ENCODE results near the gene HMCN1. TPM values are rescaled to one million over a fixed set of nuclear protein-coding genes. Genes with fewer than 3 reads are reported as not detected.

HMCN1 gene
- polyA plus RNA-seq: not detected

DNA sequence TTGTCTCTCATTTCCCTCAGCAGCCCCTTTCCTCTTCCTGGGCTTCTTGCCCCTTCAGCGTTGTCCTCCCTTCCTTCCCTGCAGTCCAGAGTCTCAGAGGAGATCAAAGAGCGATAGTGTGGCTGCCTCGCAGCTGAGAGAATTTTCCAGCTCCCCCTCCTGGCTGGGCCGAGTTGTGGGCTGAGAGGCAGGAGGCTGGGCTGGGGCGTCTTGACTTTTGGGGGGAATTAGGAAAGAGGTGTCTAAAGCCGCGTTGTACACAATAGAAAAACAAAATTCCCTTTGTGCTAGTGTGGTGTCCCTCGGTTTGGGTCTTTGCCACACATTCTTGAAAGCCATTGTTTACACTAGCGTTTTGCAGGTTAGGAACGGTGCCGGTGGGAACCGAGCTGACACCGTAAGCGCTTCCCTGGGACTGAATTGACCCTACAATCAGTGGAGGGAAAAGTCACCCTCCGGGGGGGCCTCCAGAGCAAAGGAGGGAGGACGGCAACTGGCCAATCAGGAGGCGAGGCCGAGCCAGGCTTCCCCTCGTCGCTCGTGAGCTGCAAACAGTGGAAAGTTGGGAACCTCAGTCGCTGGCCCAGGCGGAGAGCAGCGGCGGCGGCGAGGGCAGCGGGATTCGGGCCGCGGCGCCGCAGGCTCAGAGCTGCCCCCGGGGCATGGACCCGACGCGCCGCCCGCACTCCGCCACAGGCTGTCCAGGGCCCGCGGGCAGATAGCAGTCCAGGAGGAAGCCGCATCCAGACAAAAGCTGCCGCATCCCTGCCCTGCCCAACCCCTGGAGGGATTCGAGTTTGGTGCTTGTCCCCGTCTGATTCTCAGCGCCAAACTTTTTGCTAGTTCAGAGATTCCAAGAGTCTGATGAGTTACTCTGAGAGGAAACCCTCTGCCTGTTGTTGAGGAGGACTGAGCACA is at the start of gene HMCN1:
Gene HMCN1, plus strand, starts transcription at position 574 of the 918 bp plus-strand sequence. CDS start 389 bp downstream, outside the sequence.
- Mint-ChIP-seq H3K27ac (no peak within 1 kb of the TSS), H3K4me3 (peak within 1 kb of the TSS; percentile 18 to 86 (median 63)), H3K36me3 (peaks cover 3% of the 10 kb centered on the region), H3K9me3 (peaks cover 3 to 22% (median 18%) of the 10 kb centered on the region in 3 donors), H3K27me3 (peaks cover 46% of the 10 kb centered on the region), H3K4me1 (peaks cover 9 to 20% (median 17%) of the 10 kb centered on the region in 3 donors)

DNA sequence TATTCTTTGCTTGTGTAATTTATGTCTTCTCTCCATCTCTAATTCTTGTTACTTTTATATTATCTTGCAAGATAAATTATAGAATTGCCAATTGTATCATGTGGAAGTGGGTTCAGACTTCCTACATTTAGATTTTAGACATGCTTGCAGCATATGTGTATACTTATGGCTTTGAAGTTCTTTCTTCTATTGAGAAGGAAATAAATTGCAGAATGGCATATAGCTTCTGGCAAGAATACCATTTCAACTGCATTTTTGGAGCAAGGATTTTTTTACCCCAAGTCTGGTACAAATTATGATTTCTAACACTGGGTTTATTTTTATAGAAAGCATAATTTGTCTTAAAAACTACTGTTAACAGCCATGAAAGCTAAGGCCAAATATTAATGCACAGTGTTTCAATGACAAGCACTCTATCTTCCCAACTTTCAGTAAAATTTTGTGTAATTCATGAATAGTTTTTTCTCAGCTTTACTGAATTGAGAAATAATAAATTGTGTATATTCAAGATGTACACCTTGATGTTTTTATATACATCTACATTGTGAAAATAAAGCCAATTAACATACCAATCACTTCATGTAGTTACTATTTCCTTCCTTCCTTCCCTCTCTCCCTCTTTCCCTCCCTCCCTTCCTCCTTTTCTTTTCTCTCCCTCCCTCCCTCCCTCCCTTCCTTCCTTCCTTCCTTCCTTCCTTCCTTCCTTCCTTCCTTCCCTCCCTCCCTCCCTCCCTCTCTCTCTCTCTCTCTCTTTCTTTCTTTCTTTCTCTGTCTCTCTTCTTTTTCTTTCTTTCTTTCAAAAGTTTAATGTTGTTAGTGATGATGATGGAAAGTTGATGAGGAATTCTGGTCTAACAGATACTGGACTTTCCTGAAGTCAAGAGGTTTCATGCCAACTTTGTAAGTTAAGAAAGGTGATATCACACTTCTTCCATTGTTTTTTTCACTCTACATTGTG is 47.1 kb upstream of the HMCN1 start:
- H3K27ac Mint-ChIP-seq: no peak overlapping the region
- peaks cover 2% of the 10 kb centered on the region for H3K27me3 Mint-ChIP-seq
- H3K9me3 Mint-ChIP-seq: peaks cover 0 to 2% (median 0%) of the 10 kb centered on the region in 3 donors
- no peaks in the 10 kb centered on the region for H3K36me3 Mint-ChIP-seq
- no peak overlapping the region for H3K4me3 Mint-ChIP-seq
- peaks cover 0 to 2% (median 2%) of the 10 kb centered on the region in 3 donors for H3K4me1 Mint-ChIP-seq

DNA sequence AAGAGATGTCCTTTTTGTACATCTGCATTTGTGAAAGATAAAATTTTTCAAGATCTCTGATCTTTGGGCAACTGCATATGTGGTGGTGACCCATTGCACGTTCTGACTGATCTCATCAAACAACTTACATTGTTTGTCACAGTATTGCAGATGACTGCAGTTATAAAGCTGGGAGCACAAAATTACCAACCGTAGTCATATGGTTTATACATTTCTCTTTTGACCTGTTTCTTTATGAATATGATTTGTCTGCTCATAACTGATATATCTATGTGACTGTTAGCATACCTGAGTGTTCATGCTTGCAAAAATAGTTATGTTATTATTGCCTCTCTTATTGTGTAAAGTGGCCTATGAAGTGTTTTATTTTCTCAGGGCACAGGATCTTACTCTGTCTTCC is 43.7 kb upstream of the HMCN1 start:
- H3K4me1 Mint-ChIP-seq: peaks cover 22 to 23% (median 22%) of the 10 kb centered on the region in 3 donors
- peaks cover 3% of the 10 kb centered on the region for H3K27me3 Mint-ChIP-seq

DNA sequence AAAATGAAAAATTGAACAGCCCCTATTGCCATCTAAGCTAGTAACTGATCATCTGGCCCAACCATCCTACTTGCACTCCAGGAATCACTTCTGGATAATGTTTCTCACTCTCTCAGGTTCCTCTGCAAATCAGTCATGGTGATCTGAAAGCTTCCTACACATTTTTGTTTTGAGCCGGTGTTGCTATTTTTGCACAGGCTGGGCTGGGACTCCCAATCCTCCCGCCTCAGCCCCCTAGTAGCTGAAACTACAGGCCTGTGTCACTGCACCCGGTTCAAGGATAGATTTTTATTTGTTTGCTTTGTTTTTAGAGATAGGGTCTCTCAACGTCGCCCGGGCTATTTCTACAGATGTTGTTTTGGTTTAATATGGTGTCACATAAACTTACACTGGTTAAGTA is 40.5 kb upstream of the HMCN1 start:
- H3K9me3 Mint-ChIP-seq: peaks cover 2 to 4% (median 3%) of the 10 kb centered on the region in 3 donors
- H3K27ac Mint-ChIP-seq: peak overlapping the region; percentile 94 to 100 (median 98)
- H3K27me3 Mint-ChIP-seq: peaks cover 3% of the 10 kb centered on the region
- H3K4me1 Mint-ChIP-seq: peaks cover 22 to 28% (median 23%) of the 10 kb centered on the region in 3 donors
- no peaks in the 10 kb centered on the region for H3K36me3 Mint-ChIP-seq
- peak overlapping the region; percentile 82 to 93 (median 86) for H3K4me3 Mint-ChIP-seq

More for the DNA sequence above, 43.7 kb upstream of the HMCN1 start:
- H3K9me3 Mint-ChIP-seq: peaks cover 2 to 4% (median 3%) of the 10 kb centered on the region in 3 donors
- H3K27ac Mint-ChIP-seq: no peak overlapping the region
- H3K36me3 Mint-ChIP-seq: no peaks in the 10 kb centered on the region
- H3K4me3 Mint-ChIP-seq: no peak overlapping the region

DNA sequence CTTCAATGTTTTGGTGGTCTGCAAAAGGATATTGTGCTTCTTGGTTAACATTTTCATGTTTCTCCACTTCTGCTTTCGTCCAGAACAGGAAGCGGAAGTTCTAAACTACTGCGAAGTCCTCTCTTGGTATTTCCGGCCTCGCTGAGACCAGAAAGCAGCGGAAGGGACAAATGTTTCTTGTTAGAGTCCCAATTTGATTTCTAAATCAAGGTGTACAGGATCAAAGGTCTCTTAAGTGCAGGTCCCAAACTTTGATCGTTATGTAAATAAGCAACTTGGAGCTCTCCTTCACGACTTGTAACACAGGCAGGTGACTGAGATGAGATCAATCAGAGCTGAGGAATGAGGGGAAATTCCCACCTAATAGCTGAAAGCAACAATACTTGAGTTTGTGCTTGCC is 40.1 kb upstream of the HMCN1 start:
- Mint-ChIP-seq H3K4me3 (peak overlapping the region; percentile 82 to 93 (median 86)), H3K9me3 (peaks cover 2 to 4% (median 3%) of the 10 kb centered on the region in 3 donors), H3K4me1 (peaks cover 22 to 28% (median 23%) of the 10 kb centered on the region in 3 donors), H3K27ac (peak overlapping the region; percentile 94 to 100 (median 98)), H3K36me3 (no peaks in the 10 kb centered on the region), H3K27me3 (peaks cover 3% of the 10 kb centered on the region)

DNA sequence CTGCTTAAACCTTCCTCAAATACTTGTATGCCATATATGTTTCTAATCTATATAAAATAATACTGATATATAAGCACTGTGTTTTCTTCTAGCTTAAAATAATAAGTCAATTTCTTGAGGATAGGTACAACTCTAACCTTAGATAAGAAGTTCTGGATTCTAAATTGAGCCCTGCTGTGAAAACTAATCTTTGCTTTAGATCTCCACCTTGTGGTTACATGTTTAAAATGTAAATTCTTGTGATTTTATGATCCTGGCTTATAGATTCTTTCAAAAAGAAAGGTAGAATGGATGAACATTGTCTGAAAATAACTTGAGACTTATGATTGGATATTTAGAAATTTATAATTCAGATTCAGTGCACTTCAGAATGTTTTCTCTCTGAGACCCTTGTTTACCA is 38.9 kb upstream of the HMCN1 start:
- H3K27me3 Mint-ChIP-seq: peaks cover 7% of the 10 kb centered on the region
- peaks cover 22 to 27% (median 23%) of the 10 kb centered on the region in 3 donors for H3K4me1 Mint-ChIP-seq
- no peaks in the 10 kb centered on the region for H3K36me3 Mint-ChIP-seq
- peaks cover 2 to 4% (median 3%) of the 10 kb centered on the region in 3 donors for H3K9me3 Mint-ChIP-seq
- H3K27ac Mint-ChIP-seq: peak overlapping the region in 1 of 3 donors; percentile 1
- peak overlapping the region in 2 of 4 donors; percentile 16 to 18 for H3K4me3 Mint-ChIP-seq

DNA sequence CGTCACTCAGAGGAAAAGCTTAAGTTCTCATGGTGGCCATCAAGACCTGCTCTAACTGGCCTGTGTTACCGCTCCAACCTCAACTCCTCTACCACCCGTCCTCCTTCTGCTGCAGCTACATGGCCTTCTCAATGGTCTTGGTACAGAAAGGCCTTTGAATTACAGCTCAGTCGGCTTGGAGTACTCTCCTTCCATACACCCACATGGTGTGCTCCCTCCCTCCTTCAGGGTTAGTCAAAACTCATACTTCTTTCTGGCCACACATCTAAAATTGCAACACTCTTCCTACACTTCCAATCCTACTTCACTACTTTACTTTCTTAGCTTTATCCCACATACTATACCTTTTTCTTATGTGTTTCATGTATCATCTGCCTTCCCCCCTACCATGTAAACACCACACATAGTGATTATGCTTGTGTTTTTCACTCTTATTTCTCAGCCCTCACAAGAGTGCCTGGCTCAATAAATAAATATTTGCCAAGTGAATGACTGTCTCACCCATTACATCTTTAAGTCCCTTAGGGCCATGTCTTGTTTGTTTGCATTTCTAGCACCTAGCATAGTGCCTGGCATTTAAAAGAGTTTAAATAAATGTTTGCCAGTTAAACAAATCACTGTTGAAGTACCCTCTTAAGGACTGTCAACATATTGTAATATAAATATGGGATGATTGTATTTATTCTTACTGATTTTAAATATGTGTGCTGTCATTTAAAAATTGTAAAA is 37.6 kb upstream of the HMCN1 start:
- no peaks in the 10 kb centered on the region for H3K36me3 Mint-ChIP-seq
- peaks cover 10% of the 10 kb centered on the region for H3K27me3 Mint-ChIP-seq
- H3K9me3 Mint-ChIP-seq: peaks cover 2 to 4% (median 3%) of the 10 kb centered on the region in 3 donors
- H3K27ac Mint-ChIP-seq: peak overlapping the region in 1 of 3 donors; percentile 28
- no peak overlapping the region for H3K4me3 Mint-ChIP-seq
- H3K4me1 Mint-ChIP-seq: peaks cover 23 to 27% (median 25%) of the 10 kb centered on the region in 3 donors

DNA sequence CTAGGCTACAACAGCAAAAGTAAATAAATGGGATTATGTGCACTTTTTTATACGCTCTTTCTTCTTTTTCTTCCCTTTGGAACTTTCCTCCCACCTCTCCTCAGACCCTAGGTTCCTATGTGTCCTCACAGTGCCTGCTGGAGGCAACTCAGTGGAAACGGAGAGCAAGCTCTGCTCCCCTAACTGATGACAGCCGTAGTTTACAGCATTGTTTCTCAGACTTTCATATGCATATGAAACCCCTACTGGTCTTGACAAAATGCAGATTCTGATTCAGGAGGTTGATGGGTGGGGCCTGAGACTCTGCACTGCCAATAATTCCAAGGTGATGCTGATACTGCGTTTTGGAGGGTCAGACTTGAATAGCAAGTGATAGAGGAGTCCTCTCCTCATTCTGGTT is 34.3 kb upstream of the HMCN1 start:
- H3K4me3 Mint-ChIP-seq: no peak overlapping the region
- peaks cover 6 to 8% (median 6%) of the 10 kb centered on the region in 3 donors for H3K4me1 Mint-ChIP-seq
- H3K9me3 Mint-ChIP-seq: no peaks in the 10 kb centered on the region
- no peak overlapping the region for H3K27ac Mint-ChIP-seq
- H3K36me3 Mint-ChIP-seq: no peaks in the 10 kb centered on the region
- peaks cover 16% of the 10 kb centered on the region for H3K27me3 Mint-ChIP-seq

DNA sequence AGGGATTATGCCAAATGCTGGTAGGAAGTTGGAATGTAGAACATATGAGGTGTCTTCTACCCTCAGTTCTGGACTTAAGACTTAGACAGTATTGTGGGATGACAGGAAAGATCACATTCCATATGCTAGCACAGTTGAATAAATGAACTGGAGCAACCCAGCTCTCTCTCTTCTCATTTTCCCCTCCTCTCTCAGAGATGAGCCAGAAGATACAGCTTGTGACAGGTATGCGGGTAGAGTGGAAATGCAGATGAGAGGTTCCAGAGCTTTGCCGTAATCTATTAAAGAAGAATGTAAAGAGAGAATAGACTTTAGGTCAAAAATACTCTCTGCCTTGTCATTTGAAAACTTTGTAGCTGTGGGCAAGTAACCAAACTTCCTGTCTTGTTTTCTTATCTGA is 32.5 kb upstream of the HMCN1 start:
- peaks cover 0 to 2% (median under 1%) of the 10 kb centered on the region in 3 donors for H3K4me1 Mint-ChIP-seq
- no peak overlapping the region for H3K4me3 Mint-ChIP-seq
- H3K36me3 Mint-ChIP-seq: no peaks in the 10 kb centered on the region
- H3K9me3 Mint-ChIP-seq: no peaks in the 10 kb centered on the region
- no peak overlapping the region for H3K27ac Mint-ChIP-seq
- peaks cover 16% of the 10 kb centered on the region for H3K27me3 Mint-ChIP-seq

DNA sequence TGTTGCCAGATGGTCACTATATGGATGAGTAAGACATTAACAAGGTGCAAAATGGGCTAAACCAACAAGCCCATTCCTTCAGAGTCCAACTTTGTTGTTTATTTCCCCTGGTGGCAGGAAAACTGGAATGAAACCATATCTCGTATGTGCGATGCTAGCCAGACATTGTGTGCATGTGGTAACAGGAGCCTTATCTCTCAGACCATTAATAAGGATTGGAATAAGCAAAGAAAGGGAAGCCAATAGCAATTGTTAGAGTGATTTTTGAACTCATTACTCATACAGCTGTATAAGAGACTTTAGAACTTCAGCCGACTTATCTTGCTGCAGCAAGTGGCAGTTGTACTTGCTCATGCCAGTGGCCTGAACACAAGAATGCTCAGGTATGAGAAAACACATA is 30.0 kb upstream of the HMCN1 start:
- Mint-ChIP-seq H3K9me3 (no peaks in the 10 kb centered on the region), H3K27ac (no peak overlapping the region), H3K27me3 (peaks cover 22% of the 10 kb centered on the region), H3K4me1 (peaks cover 0 to 2% (median 0%) of the 10 kb centered on the region in 3 donors), H3K36me3 (no peaks in the 10 kb centered on the region), H3K4me3 (no peak overlapping the region)

DNA sequence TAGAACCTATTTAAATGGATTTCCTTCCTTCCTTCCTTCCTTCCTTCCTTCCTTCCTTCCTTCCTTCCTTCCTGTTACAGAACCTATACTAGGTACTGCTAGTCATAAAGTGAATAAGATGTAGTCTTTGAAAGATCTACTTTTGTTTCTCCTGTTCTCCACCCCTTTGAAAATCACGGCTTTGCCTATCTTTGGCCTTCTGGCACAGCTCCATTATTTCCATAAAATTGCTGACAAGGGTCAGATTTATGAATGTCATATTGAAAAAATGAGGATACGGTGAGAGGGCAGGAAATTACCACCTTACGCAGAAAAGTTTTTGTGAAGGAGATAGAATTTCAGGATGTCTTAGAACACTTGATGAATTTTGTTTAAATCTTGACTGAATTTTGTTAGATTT is 18.1 kb upstream of the HMCN1 start:
- peaks cover 0 to 4% (median 2%) of the 10 kb centered on the region in 3 donors for H3K4me1 Mint-ChIP-seq
- peaks cover 0 to 3% (median 0%) of the 10 kb centered on the region in 3 donors for H3K9me3 Mint-ChIP-seq
- H3K27me3 Mint-ChIP-seq: peaks cover 6% of the 10 kb centered on the region
- H3K4me3 Mint-ChIP-seq: no peak overlapping the region
- no peak overlapping the region for H3K27ac Mint-ChIP-seq
- no peaks in the 10 kb centered on the region for H3K36me3 Mint-ChIP-seq

DNA sequence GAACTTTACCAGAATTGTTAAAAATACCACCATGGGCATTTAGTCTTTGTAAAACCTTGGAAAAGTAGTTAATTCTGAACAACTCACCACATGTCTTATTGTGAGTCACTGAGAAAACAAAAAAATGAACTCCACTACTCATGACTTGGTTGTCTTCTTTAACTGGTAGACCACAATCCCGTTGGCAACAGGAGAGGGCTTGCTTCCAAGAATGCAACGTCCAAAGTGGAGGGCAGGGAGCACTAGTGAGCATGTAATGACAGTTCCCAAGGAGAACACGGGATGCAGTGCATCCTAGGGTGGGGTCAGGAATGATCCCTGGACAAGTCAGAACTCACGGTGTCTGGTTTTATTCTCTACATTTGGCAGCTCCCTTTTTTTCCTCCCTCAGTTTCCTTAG is 15.2 kb upstream of the HMCN1 start:
- Mint-ChIP-seq H3K4me3 (no peak overlapping the region), H3K36me3 (no peaks in the 10 kb centered on the region), H3K27me3 (peaks cover 7% of the 10 kb centered on the region), H3K9me3 (no peaks in the 10 kb centered on the region), H3K4me1 (peaks cover 0 to 4% (median 2%) of the 10 kb centered on the region in 3 donors), H3K27ac (no peak overlapping the region)

DNA sequence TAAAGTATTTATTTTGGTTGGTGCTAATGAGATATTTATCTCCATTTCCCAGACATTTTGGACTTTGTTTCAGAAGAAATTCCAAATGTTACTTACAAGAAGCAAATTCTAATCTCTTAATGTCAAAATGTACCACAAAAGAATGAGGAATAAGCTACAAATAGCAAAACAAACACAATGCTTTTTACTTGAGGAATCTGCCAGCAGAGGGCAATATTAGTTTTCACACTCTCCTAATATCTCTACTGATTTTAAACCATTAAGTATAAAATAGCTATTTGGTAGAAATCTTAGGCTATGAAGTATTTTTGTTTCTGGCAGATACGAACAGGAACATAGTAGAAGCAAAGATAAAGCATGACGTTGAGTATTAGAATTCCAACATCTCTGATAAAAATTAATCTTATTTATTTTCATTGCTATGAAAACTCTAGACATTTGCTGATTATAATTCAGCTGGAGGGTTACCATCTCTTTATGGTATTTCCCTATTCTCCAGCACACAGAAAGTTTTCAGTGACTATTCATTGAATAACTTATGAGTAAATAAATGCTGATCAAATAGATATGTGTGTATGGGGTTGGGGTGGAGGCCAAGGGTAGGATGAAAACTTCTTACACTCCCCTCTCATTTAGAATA is 13.4 kb upstream of the HMCN1 start:
- Mint-ChIP-seq H3K4me1 (peaks cover 0 to 4% (median 0%) of the 10 kb centered on the region in 3 donors), H3K36me3 (no peaks in the 10 kb centered on the region), H3K9me3 (no peaks in the 10 kb centered on the region), H3K27me3 (peaks cover 4% of the 10 kb centered on the region), H3K27ac (no peak overlapping the region), H3K4me3 (no peak overlapping the region)

DNA sequence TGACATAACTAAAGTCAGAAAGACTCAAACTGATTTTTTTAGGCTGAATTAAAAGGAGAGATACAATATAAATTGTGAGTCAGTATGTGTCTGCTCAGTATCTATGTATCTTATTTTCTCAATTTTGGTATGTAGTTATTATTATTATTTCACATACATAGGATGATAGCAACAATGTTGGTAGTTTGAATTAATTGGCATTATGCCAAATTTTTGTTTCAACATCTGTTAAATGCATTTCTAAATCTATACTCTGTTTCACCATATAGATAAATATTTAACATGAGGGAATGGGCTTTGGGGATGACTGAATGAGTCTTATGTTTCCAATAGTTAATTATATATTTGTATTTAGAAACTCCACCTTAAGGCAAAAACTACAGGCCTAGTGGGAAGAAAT is 12.6 kb upstream of the HMCN1 start:
- H3K27me3 Mint-ChIP-seq: peaks cover 4% of the 10 kb centered on the region
- no peak overlapping the region for H3K4me3 Mint-ChIP-seq
- no peaks in the 10 kb centered on the region for H3K9me3 Mint-ChIP-seq
- no peak overlapping the region for H3K27ac Mint-ChIP-seq
- H3K36me3 Mint-ChIP-seq: no peaks in the 10 kb centered on the region
- no peaks in the 10 kb centered on the region for H3K4me1 Mint-ChIP-seq
